Esophagus (tissue), 2 donors: ENCODE results near the gene FNTB. TPM values are rescaled to one million over a fixed set of nuclear protein-coding genes. Genes with fewer than 3 reads are reported as not detected.

Source experiments
- H3K27ac ChIP-seq, 2 donors: one replicate each; pipeline ENCODE4 v1.5.1; 2013; ENCODE audit warnings: low read depth in 2 of 2, mild to moderate bottlenecking in 2 of 2, inconsistent platforms in 1 of 2, low read length in 1 of 2, moderate library complexity in 1 of 2
- H3K27me3 ChIP-seq, 2 donors: one replicate each; pipeline ENCODE4 v1.6.1; 2013; ENCODE audit warnings: low read length in 2 of 2, control low read depth in 1 of 2, mild to moderate bottlenecking in 1 of 2; ENCODE audit not compliant: insufficient read depth in 2 of 2, control insufficient read depth in 1 of 2
- H3K36me3 ChIP-seq, 2 donors: one replicate each; pipeline ENCODE4 v1.6.1; 2013; ENCODE audit warnings: low read length in 1 of 2; ENCODE audit not compliant: control insufficient read depth in 2 of 2, insufficient read depth in 2 of 2
- H3K4me1 ChIP-seq, 2 donors: one replicate each; pipeline ENCODE4 v1.6.1; 2013; ENCODE audit warnings: low read length in 1 of 2; ENCODE audit not compliant: control insufficient read depth in 2 of 2, insufficient read depth in 2 of 2
- H3K4me3 ChIP-seq, 2 donors: one replicate each; pipeline ENCODE4 v1.5.1; 2013; ENCODE audit warnings: low read length in 2 of 2, mild to moderate bottlenecking in 2 of 2, low read depth in 1 of 2, moderate library complexity in 1 of 2
- H3K9me3 ChIP-seq, 2 donors: one replicate each; pipeline ENCODE4 v1.6.1; 2013; ENCODE audit warnings: mild to moderate bottlenecking in 2 of 2, low read depth in 1 of 2, low read length in 1 of 2, moderate library complexity in 1 of 2; ENCODE audit not compliant: control insufficient read depth in 2 of 2, insufficient read depth in 1 of 2
- WGBS, 2 donors: extraction: QIAGEN DNeasy Blood & Tissue Kit; methylation state at CpG; one replicate each; pipeline ENCODE4 v1.1.7; 2013; 5-methylcytosine and 5-hydroxymethylcytosine counted together
- polyA plus RNA-seq, 2 donors: library from polyadenylated mRNA; stranded (reverse); fragments of 200-250 nt; gene quantifications; one replicate each; pipeline ENCODE4 v1.2.3, GENCODE V29; 2013
- donor health status: healthy with polysubstance abuse.
- donor health status: Bipolar disorder and iron deficiency.

FNTB gene
- polyA plus RNA-seq, 2 donors = 13.3 to 14.6 TPM

- peaks cover 2 to 3% of the 10 kb centered on the region in 2 donors for H3K4me1 ChIP-seq
- 96 to 98% methylated on average over 3 of the region's 3 CpGs for WGBS, 2 donors
- H3K4me3 ChIP-seq = no peak overlapping the region
- H3K27me3 ChIP-seq = no peaks in the 10 kb centered on the region
- no peaks in the 10 kb centered on the region for H3K36me3 ChIP-seq
- H3K9me3 ChIP-seq = no peaks in the 10 kb centered on the region
- H3K27ac ChIP-seq = peak overlapping the region in 1 of 2 donors; percentile 6
Measured at GRCh38 chr14:64993266-64993930, 6.7 kb downstream of the FNTB start.

GRCh38 chr14:64994540-64994939 is 7.8 kb downstream of the FNTB start:
- Histone ChIP-seq H3K27ac (no peak overlapping the region), H3K9me3 (no peaks in the 10 kb centered on the region), H3K36me3 (no peaks in the 10 kb centered on the region), H3K4me3 (no peak overlapping the region), H3K4me1 (peaks cover 2% of the 10 kb centered on the region in 2 donors), H3K27me3 (no peaks in the 10 kb centered on the region)
- 88 to 91% methylated on average over 2 of the region's 2 CpGs for WGBS, 2 donors

GRCh38 chr14:64995291-64995690 is 8.6 kb downstream of the FNTB start:
- no peaks in the 10 kb centered on the region for H3K4me1 ChIP-seq
- H3K27me3 ChIP-seq = no peaks in the 10 kb centered on the region
- no peaks in the 10 kb centered on the region for H3K9me3 ChIP-seq
- no peak overlapping the region for H3K27ac ChIP-seq
- no peak overlapping the region for H3K4me3 ChIP-seq
- 91 to 92% methylated on average over 3 of the region's 3 CpGs for WGBS, 2 donors
- no peaks in the 10 kb centered on the region for H3K36me3 ChIP-seq

- Histone ChIP-seq H3K4me1 (no peaks in the 10 kb centered on the region), H3K27me3 (no peaks in the 10 kb centered on the region), H3K27ac (peak overlapping the region; percentile 83 to 85), H3K36me3 (no peaks in the 10 kb centered on the region), H3K4me3 (no peak overlapping the region), H3K9me3 (no peaks in the 10 kb centered on the region)
- WGBS, 2 donors = 61 to 68% methylated on average over 7 of the region's 7 CpGs
Measured at GRCh38 chr14:64997108-64997794, 10.6 kb downstream of the FNTB start.

- no peaks in the 10 kb centered on the region for H3K27me3 ChIP-seq
- H3K27ac ChIP-seq = peak overlapping the region; percentile 71 to 85
- no peaks in the 10 kb centered on the region for H3K4me1 ChIP-seq
- no peaks in the 10 kb centered on the region for H3K36me3 ChIP-seq
- no peak overlapping the region for H3K4me3 ChIP-seq
- no peaks in the 10 kb centered on the region for H3K9me3 ChIP-seq
Measured at GRCh38 chr14:64998455-64998931, 11.8 kb downstream of the FNTB start.

- Histone ChIP-seq H3K27ac (no peak overlapping the region), H3K4me1 (peaks cover 0 to 4% of the 10 kb centered on the region in 2 donors), H3K9me3 (no peaks in the 10 kb centered on the region), H3K36me3 (no peaks in the 10 kb centered on the region), H3K27me3 (no peaks in the 10 kb centered on the region), H3K4me3 (no peak overlapping the region)
- 85 to 88% methylated on average over 6 of the region's 6 CpGs for WGBS, 2 donors
Measured at GRCh38 chr14:65000898-65001591, 14.3 kb downstream of the FNTB start.

GRCh38 chr14:65001723-65002122 is 15.0 kb downstream of the FNTB start:
- Histone ChIP-seq H3K27ac (no peak overlapping the region), H3K27me3 (no peaks in the 10 kb centered on the region), H3K4me1 (peaks cover 0 to 4% of the 10 kb centered on the region in 2 donors), H3K9me3 (no peaks in the 10 kb centered on the region), H3K36me3 (no peaks in the 10 kb centered on the region), H3K4me3 (no peak overlapping the region)
- WGBS, 2 donors = 88 to 94% methylated on average over 6 of the region's 6 CpGs

GRCh38 chr14:65002586-65003210 is 16.0 kb downstream of the FNTB start:
- Histone ChIP-seq H3K27ac (no peak overlapping the region), H3K9me3 (no peaks in the 10 kb centered on the region), H3K4me3 (no peak overlapping the region), H3K27me3 (no peaks in the 10 kb centered on the region), H3K4me1 (peaks cover 0 to 4% of the 10 kb centered on the region in 2 donors), H3K36me3 (no peaks in the 10 kb centered on the region)
- WGBS, 2 donors = 74 to 78% methylated on average over 6 of the region's 6 CpGs

- peaks cover 0 to 4% of the 10 kb centered on the region in 2 donors for H3K4me1 ChIP-seq
- H3K4me3 ChIP-seq = no peak overlapping the region
- 78 to 93% methylated on average over 2 of the region's 2 CpGs for WGBS, 2 donors
- H3K36me3 ChIP-seq = no peaks in the 10 kb centered on the region
- H3K27ac ChIP-seq = no peak overlapping the region
- no peaks in the 10 kb centered on the region for H3K9me3 ChIP-seq
- no peaks in the 10 kb centered on the region for H3K27me3 ChIP-seq
Measured at GRCh38 chr14:65003394-65003793, 16.7 kb downstream of the FNTB start.
